ENCODE measurements around the gene RABGAP1L.

- TF ChIP-seq CTCF (IDR thresholded peaks at IDR 0.05) (no peak), POLR2A (IDR thresholded peaks at IDR 0.05) (no peak)
Measured at GRCh38 chr1:174247472-174247871, 88.2 kb downstream of the RABGAP1L start.

Data from thyroid gland (tissue), 4 donors.